Activated T-helper 2 cell treated with anti-CD3 and anti-CD28 coated beads, Interferon-gamma antibody, Interleukin-2, Interleukin-4, amounts not matched to agents 10 μg/mL and 5 μg/mL and 100 μg/mL, durations not matched to agents 14 hours and 24 hours and 36 hours (primary cell): ENCODE results near the gene VASH2. TPM values are rescaled to one million over a fixed set of nuclear protein-coding genes. Genes with fewer than 3 reads are reported as not detected.

Experiments
- DNase-seq: peaks from one replicate; pipeline ENCODE4 v3.0.0; 2021; ENCODE audit warnings: low spot score
- H3K27ac Mint-ChIP-seq: one replicate; pipeline ENCODE4 v1.8.0; 2021; ENCODE audit warnings: mixed read lengths
- H3K27me3 Mint-ChIP-seq: one replicate; pipeline ENCODE4 v1.8.0; 2021; ENCODE audit warnings: low read depth, mixed read lengths
- H3K36me3 Mint-ChIP-seq: one replicate; pipeline ENCODE4 v1.8.0; 2021; ENCODE audit warnings: low read depth, mixed read lengths
- H3K4me1 Mint-ChIP-seq: one replicate; pipeline ENCODE4 v1.8.0; 2021; ENCODE audit warnings: low read depth, mixed read lengths
- H3K4me3 Mint-ChIP-seq: one replicate; pipeline ENCODE4 v1.8.0; 2021; ENCODE audit warnings: low read depth, mild to moderate bottlenecking, moderate library complexity, mixed read lengths
- H3K9me3 Mint-ChIP-seq: one replicate; pipeline ENCODE4 v1.8.0; 2021; ENCODE audit warnings: mixed read lengths
- intact Hi-C: fragments of 100-400 bp; cut with micrococcal nuclease; formaldehyde crosslinking; loops from one replicate; pipeline ENCODE4 v1.15.1; 2023
- total RNA-seq: library from RNA; stranded (reverse); gene quantifications from 2 replicates; pipeline ENCODE4 v1.2.3, GENCODE V29; 2022

VASH2 gene
- total RNA-seq, 1 donor from 2014 or later = 1.8 TPM

DNA sequence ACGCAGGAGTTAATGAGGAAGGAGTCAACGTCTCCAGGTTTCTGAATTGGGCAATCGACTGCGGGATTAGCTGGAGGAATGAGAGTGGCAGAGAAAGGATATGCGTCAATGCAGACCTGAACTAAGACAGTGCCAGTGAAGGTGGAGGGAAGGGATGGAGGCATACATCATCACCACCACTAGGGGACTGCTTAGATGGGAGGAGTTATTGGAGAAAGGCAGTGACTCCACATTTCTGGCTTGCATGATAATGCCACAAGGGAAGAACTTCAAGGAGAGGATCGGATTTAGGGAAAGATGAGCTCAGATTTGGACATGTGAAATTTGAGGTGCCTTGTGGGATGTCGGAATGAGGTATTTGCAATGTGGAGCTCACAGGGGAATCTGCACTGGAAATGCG, 17.5 kb downstream of the VASH2 start:
- no peak for DNase-seq
- Mint-ChIP-seq H3K27ac (no peak overlapping the region), H3K27me3 (peaks cover 16% of the 10 kb centered on the region), H3K9me3 (no peaks in the 10 kb centered on the region), H3K36me3 (no peaks in the 10 kb centered on the region), H3K4me1 (peaks cover 5% of the 10 kb centered on the region), H3K4me3 (no peak overlapping the region)
- intact Hi-C loops = no loop called here

DNA sequence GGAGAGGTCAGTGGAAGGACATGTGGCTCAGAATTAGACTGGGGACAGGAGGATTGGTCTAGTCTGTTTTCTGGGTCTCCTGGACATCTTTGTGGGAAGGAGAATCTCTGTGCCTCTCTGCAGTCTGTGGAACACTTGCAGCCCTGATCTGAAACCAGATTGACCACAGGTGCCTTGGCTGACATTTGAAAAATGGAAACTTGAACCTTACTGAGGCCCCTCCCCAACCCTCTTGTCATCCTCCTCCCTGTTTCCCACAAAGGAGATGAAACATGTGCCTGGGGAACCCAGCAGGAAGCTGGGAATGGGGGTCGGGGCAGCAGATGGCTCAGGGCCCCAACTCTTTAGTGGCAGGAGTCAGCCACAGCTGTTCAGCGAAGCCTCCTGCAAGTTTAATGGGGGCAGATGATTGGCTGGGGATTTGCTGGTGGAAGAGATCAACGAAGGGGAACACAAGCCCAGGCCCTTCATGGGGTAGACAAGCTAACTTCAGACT, 18.1 kb downstream of the VASH2 start:
- Mint-ChIP-seq H3K27me3 (peaks cover 16% of the 10 kb centered on the region), H3K36me3 (no peaks in the 10 kb centered on the region), H3K27ac (no peak overlapping the region), H3K4me1 (peaks cover 5% of the 10 kb centered on the region), H3K9me3 (no peaks in the 10 kb centered on the region), H3K4me3 (no peak overlapping the region)
- no peak for DNase-seq
- intact Hi-C loops = no loop called here

DNA sequence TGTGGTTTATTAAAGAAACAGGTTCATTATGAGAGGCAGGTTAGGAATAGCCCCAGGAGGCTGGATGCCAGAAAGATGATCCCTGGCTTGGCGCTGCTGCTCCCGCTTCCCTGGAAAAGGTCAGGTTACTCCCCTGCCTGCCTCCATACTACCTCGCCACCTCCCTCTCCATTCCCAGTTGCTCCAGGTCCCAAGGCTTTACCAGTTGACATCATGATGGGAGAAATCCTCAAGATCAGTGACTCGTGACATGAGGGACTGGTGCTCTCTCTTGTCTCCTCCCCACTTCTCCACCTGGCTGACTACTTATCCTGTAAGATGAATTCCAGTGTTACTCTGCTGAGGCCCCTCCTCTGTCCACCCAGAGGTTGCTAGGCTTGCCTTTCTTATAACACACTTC, 19.7 kb downstream of the VASH2 start:
- peaks cover 5% of the 10 kb centered on the region for H3K4me1 Mint-ChIP-seq
- no peaks in the 10 kb centered on the region for H3K9me3 Mint-ChIP-seq
- DNase-seq = no peak
- no peak overlapping the region for H3K27ac Mint-ChIP-seq
- H3K36me3 Mint-ChIP-seq = no peaks in the 10 kb centered on the region
- H3K4me3 Mint-ChIP-seq = no peak overlapping the region
- H3K27me3 Mint-ChIP-seq = peaks cover 16% of the 10 kb centered on the region
- intact Hi-C loops = no loop called here

DNA sequence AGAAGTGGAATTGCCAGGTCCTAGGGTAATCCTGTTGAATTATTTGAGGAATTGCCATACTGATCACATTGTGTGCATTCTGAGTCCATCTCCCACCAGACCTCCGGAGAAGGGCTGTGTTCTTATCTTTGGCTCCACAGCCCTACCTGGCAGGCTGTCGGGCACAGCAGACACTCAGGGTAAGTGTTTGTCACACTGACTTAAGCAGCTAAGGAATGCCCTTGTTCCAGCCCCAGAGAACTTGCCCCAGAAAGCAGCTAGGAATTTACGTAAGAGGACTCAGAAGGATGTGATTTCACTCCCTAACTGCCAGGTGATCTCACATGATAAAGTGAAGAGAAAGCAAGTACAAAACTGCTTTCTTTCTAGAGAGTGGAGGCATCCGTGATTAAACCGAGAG, 21.0 kb downstream of the VASH2 start:
- Mint-ChIP-seq H3K4me1 (peaks cover 5% of the 10 kb centered on the region), H3K27me3 (peaks cover 12% of the 10 kb centered on the region), H3K27ac (no peak overlapping the region), H3K36me3 (no peaks in the 10 kb centered on the region), H3K9me3 (no peaks in the 10 kb centered on the region), H3K4me3 (no peak overlapping the region)
- intact Hi-C loops = no loop called here
- DNase-seq = no peak

DNA sequence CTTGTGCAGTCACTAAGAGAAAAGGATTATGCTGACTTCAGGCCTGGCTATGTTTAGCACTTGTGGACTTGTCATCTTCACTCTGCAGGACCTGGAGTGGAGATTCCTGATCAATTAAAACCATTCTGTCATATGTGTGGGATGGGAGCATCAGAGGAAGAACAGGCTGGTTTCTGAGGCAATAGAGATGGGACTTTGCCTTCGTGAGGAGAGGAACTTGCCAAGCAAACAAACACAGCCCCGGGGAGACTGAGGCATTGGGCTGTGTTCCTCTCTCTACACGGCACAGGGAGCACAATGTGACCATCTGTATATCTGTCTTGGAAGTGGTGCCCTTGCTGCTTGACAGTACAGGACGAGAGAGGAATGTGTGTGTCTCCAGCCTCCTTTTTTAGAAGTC, 23.1 kb downstream of the VASH2 start:
- H3K27ac Mint-ChIP-seq = no peak overlapping the region
- H3K4me1 Mint-ChIP-seq = no peaks in the 10 kb centered on the region
- no peaks in the 10 kb centered on the region for H3K36me3 Mint-ChIP-seq
- no peaks in the 10 kb centered on the region for H3K9me3 Mint-ChIP-seq
- peaks cover 6% of the 10 kb centered on the region for H3K27me3 Mint-ChIP-seq
- DNase-seq = no peak
- H3K4me3 Mint-ChIP-seq = no peak overlapping the region
- intact Hi-C loops = no loop called here

DNA sequence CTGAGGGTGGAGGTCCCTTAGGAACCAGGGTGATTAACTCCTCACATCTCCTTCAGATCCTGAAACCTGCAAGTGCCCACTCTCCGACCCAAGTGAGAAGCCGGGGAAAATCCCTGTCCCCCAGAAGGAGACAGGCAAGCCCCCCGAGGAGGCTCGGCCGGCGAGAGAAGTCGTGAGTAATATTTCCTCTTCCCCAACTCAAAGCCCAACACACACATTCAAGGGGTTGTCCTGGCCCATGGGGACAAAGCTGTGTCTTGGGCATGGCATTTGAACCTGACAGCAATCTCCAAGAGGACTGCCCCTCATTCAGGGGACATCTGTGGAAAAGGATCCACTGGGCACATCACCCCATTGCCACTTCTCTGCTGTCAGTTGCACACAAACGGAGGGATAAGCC, 23.6 kb downstream of the VASH2 start:
- intact Hi-C loops = no loop called here

DNA sequence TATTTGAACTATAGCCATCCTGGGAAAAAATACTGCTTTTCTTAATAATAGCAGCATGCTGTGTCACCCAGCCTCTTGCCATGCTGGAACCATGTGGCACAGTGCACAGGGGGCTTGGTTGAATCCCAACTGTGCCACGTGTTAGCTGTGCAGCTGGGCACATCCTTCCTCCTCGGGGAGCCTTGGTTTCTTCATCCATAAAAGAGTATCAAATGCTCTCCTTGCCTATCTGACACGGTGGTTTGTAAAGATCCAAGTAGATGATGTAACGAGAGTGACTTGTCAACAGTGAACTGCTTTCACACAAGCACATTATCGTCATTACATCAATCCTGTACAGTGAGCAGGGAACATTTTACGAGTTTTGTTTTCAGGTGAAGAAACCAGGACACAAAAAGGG, 24.4 kb downstream of the VASH2 start:
- peaks cover 5% of the 10 kb centered on the region for H3K4me1 Mint-ChIP-seq
- intact Hi-C loops = no loop called here
- H3K27me3 Mint-ChIP-seq = peaks cover 5% of the 10 kb centered on the region
- no peak for DNase-seq
- no peak overlapping the region for H3K27ac Mint-ChIP-seq
- no peak overlapping the region for H3K4me3 Mint-ChIP-seq
- H3K9me3 Mint-ChIP-seq = no peaks in the 10 kb centered on the region
- no peaks in the 10 kb centered on the region for H3K36me3 Mint-ChIP-seq

More for the DNA sequence above, 23.6 kb downstream of the VASH2 start:
- Mint-ChIP-seq H3K9me3 (no peaks in the 10 kb centered on the region), H3K36me3 (no peaks in the 10 kb centered on the region), H3K4me1 (peaks cover 2% of the 10 kb centered on the region), H3K4me3 (no peak overlapping the region), H3K27ac (no peak overlapping the region), H3K27me3 (peaks cover 6% of the 10 kb centered on the region)
- no peak for DNase-seq

DNA sequence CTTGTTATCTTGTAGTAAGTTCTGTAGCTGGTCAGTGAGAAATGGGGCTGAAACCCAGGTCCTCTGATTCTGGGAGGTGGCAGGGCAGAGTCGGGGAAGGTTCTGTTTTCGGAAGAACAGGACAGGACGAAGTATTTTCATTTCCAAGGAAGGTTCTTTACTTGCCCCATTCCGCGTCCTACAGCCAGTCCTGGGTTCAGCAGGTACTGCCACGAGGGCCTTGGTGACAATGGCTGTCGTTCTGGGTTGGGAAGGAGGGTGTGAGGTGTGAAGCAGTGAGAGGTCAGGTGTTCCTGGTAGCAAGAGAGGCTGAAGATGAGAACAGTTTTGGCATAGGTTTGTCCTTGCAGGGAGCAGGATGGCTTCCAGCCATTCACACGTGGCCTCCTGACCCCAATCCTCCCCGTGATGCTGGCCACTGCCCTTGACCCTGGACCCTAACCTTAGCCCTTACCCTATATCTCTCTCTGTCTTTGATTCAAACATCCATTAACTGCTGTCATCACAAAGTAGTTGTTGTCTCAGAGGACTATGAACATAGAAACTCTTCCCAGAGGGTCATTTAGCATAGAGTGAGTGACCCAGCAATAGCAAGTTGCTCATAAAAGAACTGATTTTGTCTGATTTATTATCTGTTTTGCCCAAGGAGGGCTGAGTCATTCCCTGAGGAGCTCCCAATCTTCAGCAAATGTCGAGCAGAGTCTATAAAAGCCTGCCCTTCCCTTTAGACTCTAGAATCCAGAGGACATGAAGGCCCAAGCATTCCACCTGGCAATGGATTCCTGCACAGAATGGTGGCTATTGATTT, 25.0 kb downstream of the VASH2 start:
- no peak overlapping the region for H3K4me3 Mint-ChIP-seq
- intact Hi-C loops = no loop called here
- H3K4me1 Mint-ChIP-seq = peaks cover 9% of the 10 kb centered on the region
- H3K36me3 Mint-ChIP-seq = no peaks in the 10 kb centered on the region
- no peak for DNase-seq
- H3K27me3 Mint-ChIP-seq = no peaks in the 10 kb centered on the region
- no peak overlapping the region for H3K27ac Mint-ChIP-seq
- no peaks in the 10 kb centered on the region for H3K9me3 Mint-ChIP-seq

DNA sequence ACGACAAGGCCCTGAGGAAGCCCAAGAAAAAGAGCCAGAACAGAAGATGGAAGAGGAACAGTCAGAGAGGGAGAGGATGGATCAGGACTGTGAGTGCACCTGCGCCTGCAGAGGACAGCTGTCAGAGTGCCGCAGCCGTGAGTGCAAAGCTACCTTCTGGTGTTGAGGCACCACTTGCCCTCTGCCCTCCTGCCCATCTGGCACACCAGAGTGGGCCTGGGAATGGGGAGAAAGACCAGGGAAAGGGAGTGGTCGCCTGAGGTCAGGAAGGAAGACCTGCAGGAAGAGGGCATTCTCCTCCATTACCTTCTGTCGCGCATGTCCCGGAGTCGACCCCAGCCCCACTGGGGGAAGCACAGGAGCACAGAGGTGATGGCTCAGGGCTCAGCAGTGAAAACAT, 26.2 kb downstream of the VASH2 start:
- Mint-ChIP-seq H3K9me3 (no peaks in the 10 kb centered on the region), H3K4me1 (peaks cover 11% of the 10 kb centered on the region), H3K36me3 (no peaks in the 10 kb centered on the region), H3K27me3 (no peaks in the 10 kb centered on the region), H3K4me3 (no peak overlapping the region), H3K27ac (no peak overlapping the region)
- intact Hi-C loops = no loop called here
- no peak for DNase-seq

DNA sequence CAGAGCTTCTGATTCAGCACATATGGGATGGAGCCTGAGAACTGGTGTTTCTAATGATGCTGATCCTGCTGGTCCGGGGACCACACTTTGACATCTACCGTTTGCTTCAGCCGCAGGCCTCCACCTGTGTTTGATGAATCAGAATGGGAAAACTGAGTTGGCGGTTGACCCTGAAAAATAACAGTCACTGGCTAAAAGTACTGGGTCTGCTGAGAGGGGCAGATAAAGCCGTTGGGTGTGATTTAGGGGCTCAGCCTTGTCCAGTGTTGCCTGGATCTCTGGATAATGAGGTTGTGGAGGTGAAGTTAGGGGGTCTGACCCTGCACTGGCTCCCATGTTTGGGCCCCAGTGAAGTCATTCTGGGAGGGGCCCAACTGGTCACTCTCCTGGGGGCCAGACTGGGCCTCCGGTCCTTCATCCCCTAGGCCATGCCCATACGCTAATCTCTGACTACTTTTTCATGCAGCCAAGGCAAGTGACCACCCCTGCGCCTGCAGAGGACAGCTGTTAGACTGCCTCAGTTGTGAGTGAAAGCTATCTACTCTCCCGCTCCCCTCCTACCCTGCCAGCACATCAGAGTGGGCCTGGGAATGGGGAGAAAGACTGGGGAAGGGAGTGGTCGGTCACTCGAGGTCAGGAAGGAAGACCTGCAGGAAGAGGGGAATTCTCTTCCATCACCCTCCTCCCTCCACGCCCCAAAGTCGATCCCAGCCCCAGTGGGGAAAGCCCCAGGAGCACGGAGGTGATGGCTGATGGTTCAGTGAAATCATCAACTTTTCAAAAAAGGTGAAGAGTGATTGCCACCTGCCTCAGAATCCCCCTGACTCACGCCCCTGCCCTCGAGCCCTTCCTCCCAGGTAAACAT, 27.7 kb downstream of the VASH2 start:
- no peak overlapping the region for H3K27ac Mint-ChIP-seq
- H3K27me3 Mint-ChIP-seq = no peaks in the 10 kb centered on the region
- peaks cover 13% of the 10 kb centered on the region for H3K4me1 Mint-ChIP-seq
- intact Hi-C loops = no loop called here
- H3K9me3 Mint-ChIP-seq = no peaks in the 10 kb centered on the region
- H3K4me3 Mint-ChIP-seq = no peak overlapping the region
- no peaks in the 10 kb centered on the region for H3K36me3 Mint-ChIP-seq
- DNase-seq = no peak

DNA sequence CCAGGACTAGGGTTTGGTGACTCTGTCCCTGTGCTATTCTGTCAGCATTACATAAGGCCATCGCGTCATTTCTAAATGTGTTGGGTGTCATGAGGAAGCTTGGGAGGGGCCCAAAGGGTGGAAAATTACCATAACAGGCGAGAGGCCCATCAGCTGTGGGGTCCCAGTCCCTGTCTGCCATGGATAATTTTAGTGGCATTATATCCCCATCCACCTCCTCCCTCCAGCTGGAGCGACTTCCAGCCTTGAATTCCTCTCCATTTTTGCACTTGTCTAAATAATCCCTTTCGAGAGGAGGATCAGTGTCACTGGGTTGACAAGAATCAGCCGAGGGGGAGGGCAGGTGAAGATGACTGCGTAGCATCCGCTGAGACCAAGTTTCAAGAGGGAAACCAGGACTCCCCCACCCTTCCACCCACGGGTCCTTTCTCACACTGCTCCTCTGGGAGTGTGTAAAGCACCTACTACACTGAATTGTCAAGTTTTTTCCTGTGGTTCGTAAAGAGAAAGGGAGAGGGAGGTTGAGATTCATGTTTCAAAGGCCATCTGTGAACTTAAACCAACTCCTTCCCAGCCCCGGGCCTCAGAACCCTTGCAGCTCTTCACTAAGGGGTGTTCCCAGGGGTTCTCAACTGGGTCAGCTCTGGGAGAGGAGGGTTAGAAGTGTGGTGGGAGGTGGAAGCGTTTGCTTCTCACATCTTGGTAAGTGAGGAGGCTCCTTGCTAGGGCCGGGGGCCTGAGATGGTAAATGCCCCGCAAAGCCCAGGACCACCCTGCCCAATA, 29.2 kb downstream of the VASH2 start:
- no peaks in the 10 kb centered on the region for H3K27me3 Mint-ChIP-seq
- no peak overlapping the region for H3K4me3 Mint-ChIP-seq
- DNase-seq = no peak
- H3K27ac Mint-ChIP-seq = no peak overlapping the region
- H3K9me3 Mint-ChIP-seq = no peaks in the 10 kb centered on the region
- H3K36me3 Mint-ChIP-seq = no peaks in the 10 kb centered on the region
- intact Hi-C loops = no loop called here
- H3K4me1 Mint-ChIP-seq = peaks cover 13% of the 10 kb centered on the region

DNA sequence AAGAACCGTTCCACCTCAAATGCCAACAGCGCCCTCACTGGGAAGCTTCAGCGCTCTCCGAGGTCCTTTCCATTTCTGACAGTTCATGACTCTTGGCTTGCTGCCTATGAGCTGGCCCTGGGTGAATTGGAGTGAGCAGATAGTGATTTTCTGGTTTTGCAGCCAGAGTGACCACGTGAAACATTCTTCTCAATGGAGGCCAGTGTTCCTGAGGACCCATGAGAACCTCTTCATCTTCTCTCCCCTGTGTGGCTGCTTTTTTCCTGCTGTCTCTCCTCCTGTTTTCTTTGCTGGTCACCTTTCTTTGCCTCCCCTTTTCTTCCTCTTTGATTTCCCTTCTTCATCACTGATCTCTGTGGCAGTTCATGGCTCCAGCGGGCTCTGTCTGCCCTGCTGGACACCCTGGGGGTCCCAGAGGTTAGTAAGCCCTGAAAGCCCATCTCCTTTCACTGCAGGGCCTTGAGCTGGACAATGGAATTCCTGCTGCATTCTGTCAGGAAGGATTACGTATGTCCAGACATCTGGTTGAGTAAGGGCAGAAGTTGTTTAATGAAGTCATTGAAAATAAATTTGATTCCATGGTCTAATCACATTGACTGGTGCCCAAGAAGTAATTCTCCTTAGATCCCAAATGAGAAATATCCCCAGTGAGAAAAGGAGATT, 29.9 kb downstream of the VASH2 start:
- intact Hi-C loops = no loop called here
- no peaks in the 10 kb centered on the region for H3K36me3 Mint-ChIP-seq
- no peak for DNase-seq
- peaks cover 13% of the 10 kb centered on the region for H3K4me1 Mint-ChIP-seq
- H3K27ac Mint-ChIP-seq = no peak overlapping the region
- H3K4me3 Mint-ChIP-seq = no peak overlapping the region
- H3K27me3 Mint-ChIP-seq = no peaks in the 10 kb centered on the region
- H3K9me3 Mint-ChIP-seq = no peaks in the 10 kb centered on the region
